Heart left ventricle (tissue), 13 donors: ENCODE measurements around the gene RPS6KA4.

ENCODE experiments used
- POLR2A ChIP-seq, 2 donors: fragments of 450-650 bp; IDR thresholded peaks; one replicate each; pipeline ENCODE4 v1.6.1; 2017; ENCODE audit warnings: antibody characterized with exemption in 2 of 2, mild to moderate bottlenecking in 2 of 2, moderate library complexity in 2 of 2
- TF ChIP-seq, protein P1 (sequence below), 12 donors: fragments of 200-600 bp; sonication (generic) in 4 of 12; IDR thresholded peaks; one replicate each; pipeline versions ENCODE4 v1.5.0 to v1.8.0; 2018 to 2022; ENCODE audit warnings: antibody characterized with exemption in 12 of 12, mild to moderate bottlenecking in 5 of 12
- donor health status: ischemic (EF 13 %, LVEDD 7.1; RV severe dilation, severe dysfunction).
- donor health status: DM: no; HTN: yes; CAD: no.
- donor health status: DM: no; HTN: no; CAD: no.
- donor health status: ischemic (EF 25% LVEDD 6.9; RV normal size, moderate dysfunction).
- donor health status: ischemic (EF 25% LVEDD 5.7; RV mildly dilated, moderate dysfunction).
- donor health status: ischemic (EF 35%, LVEDD 5.7; RV mildly dilated, moderate dysfunction).
- donor health status: nonischemic (EF 11% LVEDD 7.7; RV severe dilation, severe dysfunction).
- donor health status: DM: yes; HTN: yes; CAD: no.
- donor health status: PGD.
- donor health status: ischemic (EF 29% LVEDD 5.4; RV normal size, mild dysfunction).
- donor health status: nonischemic (EF 23%, LVEDD 6.1; RV moderate dilation, normal function).

DNA sequence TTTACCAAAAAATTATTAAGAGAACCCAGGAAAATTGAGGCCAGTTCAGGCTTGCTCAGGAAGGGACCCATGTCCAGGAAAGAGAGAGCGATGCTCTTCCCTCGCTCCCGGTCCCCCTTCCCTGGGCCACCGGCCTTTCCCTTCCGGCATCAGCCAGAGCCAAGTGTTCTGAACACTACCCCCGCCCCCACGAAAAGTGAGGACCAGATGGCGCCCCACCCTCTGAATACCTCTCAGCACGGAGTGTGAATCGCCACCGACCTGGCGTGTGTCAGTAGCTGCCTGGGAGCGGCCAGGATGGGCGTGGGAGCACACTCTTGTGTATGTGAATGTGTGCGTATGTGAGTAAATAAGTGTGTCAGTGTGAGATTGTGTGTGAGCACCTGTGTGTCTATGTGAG, 20.2 kb downstream of the RPS6KA4 start:
- TF ChIP-seq POLR2A (IDR thresholded peaks at IDR 0.05): no peak
- TF ChIP-seq, protein P1, sequence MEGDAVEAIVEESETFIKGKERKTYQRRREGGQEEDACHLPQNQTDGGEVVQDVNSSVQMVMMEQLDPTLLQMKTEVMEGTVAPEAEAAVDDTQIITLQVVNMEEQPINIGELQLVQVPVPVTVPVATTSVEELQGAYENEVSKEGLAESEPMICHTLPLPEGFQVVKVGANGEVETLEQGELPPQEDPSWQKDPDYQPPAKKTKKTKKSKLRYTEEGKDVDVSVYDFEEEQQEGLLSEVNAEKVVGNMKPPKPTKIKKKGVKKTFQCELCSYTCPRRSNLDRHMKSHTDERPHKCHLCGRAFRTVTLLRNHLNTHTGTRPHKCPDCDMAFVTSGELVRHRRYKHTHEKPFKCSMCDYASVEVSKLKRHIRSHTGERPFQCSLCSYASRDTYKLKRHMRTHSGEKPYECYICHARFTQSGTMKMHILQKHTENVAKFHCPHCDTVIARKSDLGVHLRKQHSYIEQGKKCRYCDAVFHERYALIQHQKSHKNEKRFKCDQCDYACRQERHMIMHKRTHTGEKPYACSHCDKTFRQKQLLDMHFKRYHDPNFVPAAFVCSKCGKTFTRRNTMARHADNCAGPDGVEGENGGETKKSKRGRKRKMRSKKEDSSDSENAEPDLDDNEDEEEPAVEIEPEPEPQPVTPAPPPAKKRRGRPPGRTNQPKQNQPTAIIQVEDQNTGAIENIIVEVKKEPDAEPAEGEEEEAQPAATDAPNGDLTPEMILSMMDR (IDR thresholded peaks at IDR 0.05): no peak
